Neural cell (in vitro differentiated cells): Measurements from ENCODE around the gene TMEM218. TPM values are rescaled to one million over a fixed set of nuclear protein-coding genes. Genes with fewer than 3 reads are reported as not detected.

Experiments
- H2AFZ ChIP-seq: fragments of 200-600, 300-800 bp; sonication (generic), shearing (Covaris generic); 2 replicates; pipeline ENCODE4 v1.6.0; 2014; ENCODE audit warnings: low read depth, mild to moderate bottlenecking, antibody characterized with exemption, low read length, moderate library complexity
- H3F3A ChIP-seq: fragments of 200-600 bp; shearing (Covaris generic); 2 replicates; pipeline ENCODE4 v1.6.1; 2016; ENCODE audit warnings: mild to moderate bottlenecking, moderate library complexity, mixed read lengths, antibody characterized with exemption, low read length; ENCODE audit not compliant: insufficient read depth, poor library complexity, severe bottlenecking
- H3K27ac ChIP-seq: fragments of 200-600, 300-800 bp; sonication (generic), shearing (Covaris generic); 2 replicates; pipeline ENCODE4 v1.5.1; 2014; ENCODE audit warnings: mild to moderate bottlenecking, low read length, moderate library complexity
- H3K27me3 ChIP-seq: fragments of 300-800, 200-600 bp; sonication (generic), shearing (Covaris generic); 2 replicates; pipeline ENCODE4 v1.6.0; 2014; ENCODE audit warnings: mild to moderate bottlenecking, low read depth, low read length, moderate library complexity; ENCODE audit not compliant: insufficient read depth
- H3K36me3 ChIP-seq: fragments of 300-800, 200-600 bp; sonication (generic), shearing (Covaris generic); 2 replicates; pipeline ENCODE4 v1.5.1; 2014; ENCODE audit warnings: mild to moderate bottlenecking, antibody characterized with exemption, low read length, moderate library complexity; ENCODE audit not compliant: insufficient read depth
- H3K4me2 ChIP-seq: fragments of 300-800, 200-600 bp; sonication (generic), shearing (Covaris generic); 2 replicates; pipeline ENCODE4 v1.6.0; 2014; ENCODE audit warnings: mild to moderate bottlenecking, low read length
- H3K4me3 ChIP-seq: fragments of 300-800, 200-600 bp; sonication (generic), shearing (Covaris generic); 2 replicates; pipeline ENCODE4 v1.5.1; 2014; ENCODE audit warnings: mild to moderate bottlenecking, low read length, moderate library complexity
- H3K79me2 ChIP-seq: fragments of 200-600 bp; shearing (Covaris generic); replicated peaks from 2 replicates; pipeline ENCODE4 v1.6.0; 2014; ENCODE audit warnings: mild to moderate bottlenecking, low read length, moderate library complexity; ENCODE audit not compliant: insufficient read depth
- H3K9ac ChIP-seq: fragments of 300-800, 200-600 bp; sonication (generic), shearing (Covaris generic); 2 replicates; pipeline ENCODE4 v1.6.1; 2016; ENCODE audit warnings: mild to moderate bottlenecking, low read length, mixed read lengths
- H3K9me2 ChIP-seq: fragments of 200-600 bp; shearing (Covaris generic); 2 replicates; pipeline ENCODE4 v1.6.1; 2016; ENCODE audit warnings: mild to moderate bottlenecking, low read length, mixed read lengths; ENCODE audit not compliant: insufficient read depth
- H3K9me3 ChIP-seq: fragments of 200-600, 300-800 bp; sonication (generic), shearing (Covaris generic); 2 replicates; pipeline ENCODE4 v1.6.1; 2016; ENCODE audit warnings: mild to moderate bottlenecking, mixed run types, low read length, moderate library complexity, mixed read lengths
- H4K20me1 ChIP-seq: fragments of 200-600 bp; shearing (Covaris generic); 2 replicates; pipeline ENCODE4 v1.6.1; 2016; ENCODE audit warnings: mild to moderate bottlenecking, mixed run types; ENCODE audit not compliant: insufficient read depth
- CTCF ChIP-seq: fragments of 450-650 bp; IDR thresholded peaks from 2 replicates; pipeline ENCODE4 v1.5.1; 2014; ENCODE audit warnings: antibody characterized with exemption, mild to moderate bottlenecking, moderate library complexity; ENCODE audit not compliant: poor library complexity, severe bottlenecking
- EP300 ChIP-seq: fragments of 450-650 bp; conservative IDR thresholded peaks from 2 replicates; pipeline ENCODE4 v1.6.1; 2014; ENCODE audit warnings: antibody characterized with exemption, mild to moderate bottlenecking, moderate library complexity; ENCODE audit not compliant: poor library complexity, severe bottlenecking
- EZH2 ChIP-seq: fragments of 200-600, 300-800 bp; shearing (Covaris generic), sonication (generic); IDR thresholded peaks from 2 replicates; pipeline ENCODE4 v1.6.1; 2014; ENCODE audit warnings: antibody characterized with exemption, low read length, borderline replicate concordance, mild to moderate bottlenecking; ENCODE audit not compliant: insufficient read depth, poor library complexity, severe bottlenecking
- MXI1 ChIP-seq: fragments of 450-650 bp; conservative IDR thresholded peaks from 2 replicates; pipeline ENCODE4 v1.6.1; 2014; ENCODE audit warnings: antibody characterized with exemption, mild to moderate bottlenecking; ENCODE audit not compliant: poor library complexity, severe bottlenecking
- POLR2AphosphoS5 ChIP-seq: IDR thresholded peaks from 2 replicates; pipeline ENCODE4 v1.6.1; 2012
- RAD21 ChIP-seq: fragments of 450-650 bp; conservative IDR thresholded peaks from 2 replicates; pipeline ENCODE4 v1.6.1; 2014; ENCODE audit warnings: antibody characterized with exemption, mild to moderate bottlenecking, moderate library complexity
- REST ChIP-seq: IDR thresholded peaks from 2 replicates; pipeline ENCODE4 v1.6.1; 2012; ENCODE audit warnings: borderline replicate concordance
- SMC3 ChIP-seq: fragments of 450-650 bp; conservative IDR thresholded peaks from 2 replicates; pipeline ENCODE4 v1.6.1; 2014; ENCODE audit warnings: antibody characterized with exemption, mild to moderate bottlenecking, moderate library complexity; ENCODE audit not compliant: poor library complexity
- TAF1 ChIP-seq: IDR thresholded peaks from 2 replicates; pipeline ENCODE4 v1.6.1; 2012; ENCODE audit warnings: low read depth
- polyA plus RNA-seq: library from polyadenylated mRNA; depleted of rRNA; stranded (reverse); fragments of >200 nt; gene quantifications from 2 replicates; pipeline ENCODE4 v1.2.3, GENCODE V29; 2014

The TMEM218 gene
- polyA plus RNA-seq, 1 donor from 2014 or later, result 70.0 TPM

GRCh38 chr11:125102025-125102424 lies 9.4 kb downstream of the TMEM218 start:
- H3K79me2 ChIP-seq, result no peaks in the 10 kb centered on the region
- no peak overlapping the region for H2AFZ ChIP-seq
- H3K9me3 ChIP-seq, result no peaks in the 10 kb centered on the region
- H3K4me2 ChIP-seq, result no peak overlapping the region
- H3K36me3 ChIP-seq, result peaks cover 6% of the 10 kb centered on the region
- H3K4me3 ChIP-seq, result no peak overlapping the region
- H4K20me1 ChIP-seq, result no peaks in the 10 kb centered on the region
- H3K9me2 ChIP-seq, result no peaks in the 10 kb centered on the region
- TF ChIP-seq POLR2AphosphoS5, result no peak
- TF ChIP-seq SMC3, result no peak
- H3F3A ChIP-seq, result no peaks in the 10 kb centered on the region
- no peak overlapping the region for H3K9ac ChIP-seq
- no peaks in the 10 kb centered on the region for H3K27me3 ChIP-seq
- H3K27ac ChIP-seq, result no peak overlapping the region

- H3K9me3 ChIP-seq, result no peaks in the 10 kb centered on the region
- no peak overlapping the region for H2AFZ ChIP-seq
- H4K20me1 ChIP-seq, result no peaks in the 10 kb centered on the region
- H3K36me3 ChIP-seq, result peaks cover 2% of the 10 kb centered on the region
- H3K27me3 ChIP-seq, result no peaks in the 10 kb centered on the region
- no peak overlapping the region for H3K9ac ChIP-seq
- no peak for TF ChIP-seq REST
- TF ChIP-seq RAD21, result no peak
- TF ChIP-seq EZH2, result no peak
- TF ChIP-seq POLR2AphosphoS5, result no peak
- H3K4me3 ChIP-seq, result no peak overlapping the region
- no peak overlapping the region for H3K4me2 ChIP-seq
- no peak overlapping the region for H3K27ac ChIP-seq
- no peaks in the 10 kb centered on the region for H3K79me2 ChIP-seq
- no peaks in the 10 kb centered on the region for H3K9me2 ChIP-seq
- H3F3A ChIP-seq, result no peaks in the 10 kb centered on the region
Observed at GRCh38 chr11:125101596-125101995, 9.8 kb downstream of the TMEM218 start.

GRCh38 chr11:125100136-125100535 lies 11.3 kb downstream of the TMEM218 start:
- H3K9me2 ChIP-seq, result no peaks in the 10 kb centered on the region
- no peak overlapping the region for H3K4me3 ChIP-seq
- no peaks in the 10 kb centered on the region for H3K27me3 ChIP-seq
- no peaks in the 10 kb centered on the region for H4K20me1 ChIP-seq
- no peak overlapping the region for H3K4me2 ChIP-seq
- H3K79me2 ChIP-seq, result no peaks in the 10 kb centered on the region
- no peak overlapping the region for H3K27ac ChIP-seq
- H3K9me3 ChIP-seq, result no peaks in the 10 kb centered on the region
- no peaks in the 10 kb centered on the region for H3K36me3 ChIP-seq
- no peak overlapping the region for H3K9ac ChIP-seq
- H2AFZ ChIP-seq, result no peak overlapping the region
- H3F3A ChIP-seq, result no peaks in the 10 kb centered on the region
- TF ChIP-seq MXI1, result no peak

- Histone ChIP-seq H2AFZ (no peak overlapping the region), H3K27me3 (no peaks in the 10 kb centered on the region)
- TF ChIP-seq TAF1, result no peak
- TF ChIP-seq RAD21, result no peak
- TF ChIP-seq EP300, result no peak
- no peak for TF ChIP-seq POLR2AphosphoS5
- TF ChIP-seq CTCF, result no peak
- TF ChIP-seq EZH2, result no peak
- no peak for TF ChIP-seq MXI1
- no peak for TF ChIP-seq REST
- no peak for TF ChIP-seq SMC3
Observed at GRCh38 chr11:125094731-125095130, 16.7 kb downstream of the TMEM218 start.

More at GRCh38 chr11:125094731-125095130, 16.7 kb downstream of the TMEM218 start:
- H3K9me2 ChIP-seq, result no peaks in the 10 kb centered on the region
- no peaks in the 10 kb centered on the region for H4K20me1 ChIP-seq
- H3K79me2 ChIP-seq, result no peaks in the 10 kb centered on the region
- H3K4me2 ChIP-seq, result no peak overlapping the region
- H3K4me3 ChIP-seq, result no peak overlapping the region
- no peak overlapping the region for H3K27ac ChIP-seq
- no peak overlapping the region for H3K9ac ChIP-seq
- no peaks in the 10 kb centered on the region for H3K9me3 ChIP-seq
- H3K36me3 ChIP-seq, result no peaks in the 10 kb centered on the region
- H3F3A ChIP-seq, result no peaks in the 10 kb centered on the region
